Esophagus muscularis mucosa (tissue), 3 donors: ENCODE results near the gene MTCL1.

Experiments
- CTCF ChIP-seq, 3 experiments: fragments of 200-600 bp in 2 of 3; fragments of 450-650 bp in 1 of 3; sonication (generic) in 2 of 3; IDR thresholded peaks; one replicate each; pipeline ENCODE4 v1.5.1; 2017 to 2019; ENCODE audit warnings: antibody characterized with exemption in 3 of 3, mild to moderate bottlenecking in 2 of 3, moderate library complexity in 1 of 3
- POLR2AphosphoS5 ChIP-seq, 2 donors: sonication (generic); formaldehyde crosslinking; IDR thresholded peaks; one replicate each; pipeline ENCODE4 v1.6.1; 2017; ENCODE audit warnings: antibody characterized with exemption in 2 of 2

- TF ChIP-seq CTCF (IDR thresholded peaks at IDR 0.05), result no peak
- no peak for TF ChIP-seq POLR2AphosphoS5 (IDR thresholded peaks at IDR 0.05)
These were observed 70.9 kb downstream of the MTCL1 start for GRCh38 chr18:8776013-8776943.
